Naive thymus-derived CD8-positive, alpha-beta T cell (primary cell): Measurements from ENCODE around the gene ERBB2. TPM values are rescaled to one million over a fixed set of nuclear protein-coding genes. Genes with fewer than 3 reads are reported as not detected.

Experiments used
- ATAC-seq, 2 donors: fragments of 150-1000 bp; cut with Tn5 transposase in 1 of 2; sonication (Bioruptor Pico), chemical (Tn5 transposase) in 1 of 2; 1 replicate in 1 of 2; 2 replicates in 1 of 2; pipeline ENCODE4 v1.10.0; 2021; ENCODE audit warnings: mild to moderate bottlenecking in 2 of 2, moderate library complexity in 2 of 2
- POLR2A ChIA-PET: fragments of 350-600 bp; sonication (Branson Sonifier 250); formaldehyde crosslinking; loops from one replicate; lab custom pipeline; 2021; ENCODE audit warnings: antibody characterized with exemption; lab: Charles Lee
- DNase-seq, 10 donors: peaks; one replicate each; pipeline versions ENCODE4 v3.0.0 to v3.0.0-alpha.2; 2020 to 2022
- H3K27ac Mint-ChIP-seq, 10 donors: one replicate each; pipeline ENCODE4 v1.8.0; 2020 to 2022; ENCODE audit warnings: mild to moderate bottlenecking in 10 of 10, mixed read lengths in 10 of 10, moderate library complexity in 4 of 10, inconsistent platforms in 1 of 10
- H3K27me3 Mint-ChIP-seq, 5 donors: one replicate each; pipeline ENCODE4 v1.8.0; 2021 to 2022; ENCODE audit warnings: mixed read lengths in 5 of 5
- H3K36me3 Mint-ChIP-seq, 3 donors: one replicate each; pipeline ENCODE4 v1.8.0; 2020 to 2022; ENCODE audit warnings: mixed read lengths in 3 of 3, mild to moderate bottlenecking in 2 of 3, inconsistent platforms in 1 of 3
- H3K4me1 Mint-ChIP-seq, 4 donors: one replicate each; pipeline ENCODE4 v1.8.0; 2021 to 2022; ENCODE audit warnings: mixed read lengths in 4 of 4
- H3K4me3 Mint-ChIP-seq, 10 donors: one replicate each; pipeline ENCODE4 v1.8.0; 2020 to 2022; ENCODE audit warnings: mild to moderate bottlenecking in 10 of 10, mixed read lengths in 10 of 10, moderate library complexity in 6 of 10, inconsistent platforms in 1 of 10
- H3K9me3 Mint-ChIP-seq, 9 donors: one replicate each; pipeline ENCODE4 v1.8.0; 2020 to 2022; ENCODE audit warnings: mixed read lengths in 9 of 9, mild to moderate bottlenecking in 3 of 9, inconsistent platforms in 1 of 9, moderate library complexity in 1 of 9
- polyA plus RNA-seq, 3 donors: library from polyadenylated mRNA; unstranded; fragments of 300-500 nt; fragmentation: Illumina TruSeq; gene quantifications; one replicate each; pipeline ENCODE4 v1.2.3, GENCODE V29; 2021
- total RNA-seq, 8 experiments: library from RNA in 2 of 8; stranded (reverse) in 2 of 8; gene quantifications; one replicate each; pipeline ENCODE4 v1.2.3 and lab custom pipeline; 2021 to 2026

The ERBB2 gene
- total and polyA plus RNA-seq, 5 experiments from 2014 or later = 0.85 to 8.7 (median 2.4) TPM

- Mint-ChIP-seq H3K27ac (no peak overlapping the region), H3K27me3 (peaks cover 22 to 35% (median 23%) of the 10 kb centered on the region in 5 donors), H3K4me1 (peaks cover 12 to 20% (median 13%) of the 10 kb centered on the region in 4 donors), H3K9me3 (no peaks in the 10 kb centered on the region), H3K4me3 (peak overlapping the region in 5 of 10 donors; percentile 7 to 78 (median 26)), H3K36me3 (peaks cover 0 to 10% (median 6%) of the 10 kb centered on the region in 3 donors)
- peak; percentile 20 to 28 for ATAC-seq
- POLR2A ChIA-PET = interaction anchor here (0.6 to 1.8 kb wide), 3 partner anchors 13 to 113 kb away, joined by 3 to 7 read pairs (median 4); partner anchors contain the start of gene PGAP3
- peak in 1 of 10 donors; percentile 53 for DNase-seq
These were observed 504 bp downstream of the ERBB2 start for GRCh38 chr17:39700148-39700987.

- Mint-ChIP-seq H3K36me3 (peaks cover 0 to 10% (median 6%) of the 10 kb centered on the region in 3 donors), H3K9me3 (no peaks in the 10 kb centered on the region), H3K27ac (peak overlapping the region in 1 of 10 donors; percentile 1), H3K4me3 (peak overlapping the region in 4 of 10 donors; percentile 7 to 64 (median 38)), H3K27me3 (peaks cover 22 to 35% (median 23%) of the 10 kb centered on the region in 5 donors), H3K4me1 (peaks cover 12 to 20% (median 13%) of the 10 kb centered on the region in 4 donors)
- POLR2A ChIA-PET = interaction anchor here (0.6 to 1.8 kb wide), 3 partner anchors 13 to 114 kb away, joined by 3 to 7 read pairs (median 4); partner anchors contain the start of gene PGAP3
- DNase-seq (peak in 1 of 10 donors; percentile 35), ATAC-seq (no peak)
These were observed 1.3 kb downstream of the ERBB2 start for GRCh38 chr17:39701012-39701783.

- DNase-seq (peak in 1 of 10 donors; percentile 36), ATAC-seq (no peak)
- Mint-ChIP-seq H3K9me3 (no peaks in the 10 kb centered on the region), H3K36me3 (peaks cover 0 to 10% (median 6%) of the 10 kb centered on the region in 3 donors), H3K4me1 (peaks cover 15 to 25% (median 20%) of the 10 kb centered on the region in 4 donors), H3K27me3 (peaks cover 22 to 35% (median 23%) of the 10 kb centered on the region in 5 donors), H3K4me3 (no peak overlapping the region), H3K27ac (no peak overlapping the region)
- POLR2A ChIA-PET = interaction anchor here (1.7 kb wide), 1 partner anchor 14 kb away, joined by 6 read pairs; the partner anchor contains the start of gene PGAP3
These were observed 2.0 kb downstream of the ERBB2 start for GRCh38 chr17:39701784-39702422.

- H3K36me3 Mint-ChIP-seq = peaks cover 0 to 4% (median 4%) of the 10 kb centered on the region in 3 donors
- peaks cover 20 to 35% (median 23%) of the 10 kb centered on the region in 5 donors for H3K27me3 Mint-ChIP-seq
- H3K4me3 Mint-ChIP-seq = no peak overlapping the region
- POLR2A ChIA-PET = interaction anchor here (1.7 kb wide), 1 partner anchor 16 kb away, joined by 6 read pairs; the partner anchor contains the start of gene PGAP3
- ATAC-seq (no peak), DNase-seq (peak in 1 of 10 donors; percentile 41)
- H3K9me3 Mint-ChIP-seq = no peaks in the 10 kb centered on the region
- peaks cover 20 to 32% (median 30%) of the 10 kb centered on the region in 4 donors for H3K4me1 Mint-ChIP-seq
- H3K27ac Mint-ChIP-seq = peak overlapping the region in 2 of 10 donors; percentile 1 to 49
These were observed 3.3 kb downstream of the ERBB2 start for GRCh38 chr17:39702901-39703893.

- no peaks in the 10 kb centered on the region for H3K9me3 Mint-ChIP-seq
- H3K36me3 Mint-ChIP-seq = peaks cover 0 to 4% (median 2%) of the 10 kb centered on the region in 3 donors
- DNase-seq (peak in 1 of 10 donors; percentile 48), ATAC-seq (no peak)
- POLR2A ChIA-PET = no interaction called here
- H3K27ac Mint-ChIP-seq = peak overlapping the region in 2 of 10 donors; percentile 1 to 49
- H3K4me3 Mint-ChIP-seq = no peak overlapping the region
- peaks cover 20 to 36% (median 32%) of the 10 kb centered on the region in 4 donors for H3K4me1 Mint-ChIP-seq
- peaks cover 18 to 31% (median 21%) of the 10 kb centered on the region in 5 donors for H3K27me3 Mint-ChIP-seq
These were observed 4.0 kb downstream of the ERBB2 start for GRCh38 chr17:39703913-39704312.

- Mint-ChIP-seq H3K27ac (no peak overlapping the region), H3K36me3 (peaks cover 0 to 2% (median 0%) of the 10 kb centered on the region in 3 donors), H3K9me3 (no peaks in the 10 kb centered on the region), H3K4me1 (peaks cover 21 to 38% (median 31%) of the 10 kb centered on the region in 4 donors), H3K4me3 (no peak overlapping the region), H3K27me3 (peaks cover 9 to 20% (median 14%) of the 10 kb centered on the region in 5 donors)
- peak in 1 of 10 donors; percentile 46 for DNase-seq
- no peak for ATAC-seq
- POLR2A ChIA-PET = interaction anchor here (0.6 kb wide), 1 partner anchor 17 kb away, joined by 3 read pairs; the partner anchor contains the start of gene PGAP3
These were observed 5.1 kb downstream of the ERBB2 start for GRCh38 chr17:39704821-39705551.

- H3K4me1 Mint-ChIP-seq = peaks cover 20 to 38% (median 27%) of the 10 kb centered on the region in 4 donors
- no peak overlapping the region for H3K27ac Mint-ChIP-seq
- DNase-seq = peak in 1 of 10 donors; percentile 47
- peaks cover 9 to 13% (median 13%) of the 10 kb centered on the region in 5 donors for H3K27me3 Mint-ChIP-seq
- no peak overlapping the region for H3K4me3 Mint-ChIP-seq
- no peak for ATAC-seq
- POLR2A ChIA-PET = interaction anchor here (0.6 to 1.4 kb wide), 3 partner anchors 18 to 24 kb away, joined by 3 to 4 read pairs (median 3); partner anchors contain the start of genes MIEN1 and PGAP3
- peaks cover 0 to 1% (median 0%) of the 10 kb centered on the region in 3 donors for H3K36me3 Mint-ChIP-seq
- no peaks in the 10 kb centered on the region for H3K9me3 Mint-ChIP-seq
These were observed 6.0 kb downstream of the ERBB2 start for GRCh38 chr17:39705786-39706348.

GRCh38 chr17:39706383-39706782 lies 6.5 kb downstream of the ERBB2 start:
- H3K4me3 Mint-ChIP-seq = peak overlapping the region in 1 of 10 donors; percentile 73
- H3K27me3 Mint-ChIP-seq = peaks cover 4 to 8% (median 8%) of the 10 kb centered on the region in 5 donors
- H3K36me3 Mint-ChIP-seq = no peaks in the 10 kb centered on the region
- POLR2A ChIA-PET = interaction anchor here (1.3 to 1.4 kb wide), 2 partner anchors 19 to 23 kb away, joined by 3 to 4 read pairs; partner anchors contain the start of genes MIEN1 and PGAP3
- H3K4me1 Mint-ChIP-seq = peaks cover 15 to 37% (median 24%) of the 10 kb centered on the region in 4 donors
- peak overlapping the region in 1 of 10 donors; percentile 74 for H3K27ac Mint-ChIP-seq
- no peak for ATAC-seq
- DNase-seq = peak in 1 of 10 donors; percentile 51
- no peaks in the 10 kb centered on the region for H3K9me3 Mint-ChIP-seq

- Mint-ChIP-seq H3K4me3 (peak overlapping the region in 9 of 10 donors; percentile 2 to 78 (median 65)), H3K36me3 (no peaks in the 10 kb centered on the region), H3K4me1 (peaks cover 15 to 35% (median 22%) of the 10 kb centered on the region in 4 donors), H3K27me3 (peaks cover 0 to 4% (median 3%) of the 10 kb centered on the region in 5 donors), H3K27ac (peak overlapping the region in 5 of 10 donors; percentile 47 to 74 (median 69)), H3K9me3 (no peaks in the 10 kb centered on the region)
- DNase-seq (peak in 3 of 10 donors; percentile 31 to 63 (median 32)), ATAC-seq (peak; percentile 77 to 93)
- POLR2A ChIA-PET = interaction anchor here (0.6 to 1.4 kb wide), 3 partner anchors 19 to 212 kb away, joined by 3 to 4 read pairs (median 3); partner anchors contain the start of genes MIEN1 and PGAP3
These were observed 7.1 kb downstream of the ERBB2 start for GRCh38 chr17:39706921-39707337.
